ENCODE results near the gene UCK1.

UCK1 gene

GRCh38 chr9:131499254-131499767 lies 31.8 kb downstream of the UCK1 start:
- H3K36me3 ChIP-seq (ENCODE audit: control insufficient read depth, insufficient read depth, low read length): peaks cover 2% of the 10 kb centered on the region
- peaks cover 11% of the 10 kb centered on the region for H3K4me1 ChIP-seq (ENCODE audit: control insufficient read depth, insufficient read depth, low read length)
- no peak overlapping the region for H3K9ac ChIP-seq (ENCODE audit: low read length)
- peaks cover 11% of the 10 kb centered on the region for H3K27me3 ChIP-seq (ENCODE audit: control insufficient read depth, insufficient read depth, low read length)
- no peak overlapping the region for H3K4me3 ChIP-seq (ENCODE audit: low read length)
- H3K9me3 ChIP-seq (ENCODE audit: control insufficient read depth, low read length): no peaks in the 10 kb centered on the region

GRCh38 chr9:131496844-131497405 lies 34.1 kb downstream of the UCK1 start:
- no peak overlapping the region for H3K4me3 ChIP-seq (ENCODE audit: low read length)
- H3K27me3 ChIP-seq (ENCODE audit: control insufficient read depth, insufficient read depth, low read length): no peaks in the 10 kb centered on the region
- no peaks in the 10 kb centered on the region for H3K9me3 ChIP-seq (ENCODE audit: control insufficient read depth, low read length)
- H3K9ac ChIP-seq (ENCODE audit: low read length): no peak overlapping the region
- H3K36me3 ChIP-seq (ENCODE audit: control insufficient read depth, insufficient read depth, low read length): peaks cover 16% of the 10 kb centered on the region
- H3K4me1 ChIP-seq (ENCODE audit: control insufficient read depth, insufficient read depth, low read length): no peaks in the 10 kb centered on the region

- H3K27me3 ChIP-seq (ENCODE audit: control insufficient read depth, insufficient read depth, low read length): no peaks in the 10 kb centered on the region
- peaks cover 25% of the 10 kb centered on the region for H3K36me3 ChIP-seq (ENCODE audit: control insufficient read depth, insufficient read depth, low read length)
- no peak overlapping the region for H3K9ac ChIP-seq (ENCODE audit: low read length)
- H3K4me3 ChIP-seq (ENCODE audit: low read length): no peak overlapping the region
- no peaks in the 10 kb centered on the region for H3K4me1 ChIP-seq (ENCODE audit: control insufficient read depth, insufficient read depth, low read length)
- H3K9me3 ChIP-seq (ENCODE audit: control insufficient read depth, low read length): no peaks in the 10 kb centered on the region
Observed at GRCh38 chr9:131495785-131496184, 35.3 kb downstream of the UCK1 start.

- Histone ChIP-seq H3K9ac (ENCODE audit: low read length) (no peak overlapping the region), H3K27me3 (ENCODE audit: control insufficient read depth, insufficient read depth, low read length) (no peaks in the 10 kb centered on the region), H3K4me1 (ENCODE audit: control insufficient read depth, insufficient read depth, low read length) (no peaks in the 10 kb centered on the region), H3K4me3 (ENCODE audit: low read length) (no peak overlapping the region), H3K36me3 (ENCODE audit: control insufficient read depth, insufficient read depth, low read length) (peaks cover 38% of the 10 kb centered on the region), H3K9me3 (ENCODE audit: control insufficient read depth, low read length) (no peaks in the 10 kb centered on the region)
Observed at GRCh38 chr9:131494296-131494870, 36.7 kb downstream of the UCK1 start.

- peaks cover 53% of the 10 kb centered on the region for H3K36me3 ChIP-seq (ENCODE audit: control insufficient read depth, insufficient read depth, low read length)
Observed at GRCh38 chr9:131492070-131492469, 39.0 kb downstream of the UCK1 start.

GRCh38 chr9:131491001-131491710 lies 39.9 kb downstream of the UCK1 start:
- Histone ChIP-seq H3K27me3 (ENCODE audit: control insufficient read depth, insufficient read depth, low read length) (no peaks in the 10 kb centered on the region), H3K36me3 (ENCODE audit: control insufficient read depth, insufficient read depth, low read length) (peaks cover 53% of the 10 kb centered on the region), H3K4me3 (ENCODE audit: low read length) (no peak overlapping the region), H3K4me1 (ENCODE audit: control insufficient read depth, insufficient read depth, low read length) (no peaks in the 10 kb centered on the region), H3K9ac (ENCODE audit: low read length) (no peak overlapping the region), H3K9me3 (ENCODE audit: control insufficient read depth, low read length) (no peaks in the 10 kb centered on the region)

More at GRCh38 chr9:131492070-131492469, 39.0 kb downstream of the UCK1 start:
- no peaks in the 10 kb centered on the region for H3K4me1 ChIP-seq (ENCODE audit: control insufficient read depth, insufficient read depth, low read length)
- H3K27me3 ChIP-seq (ENCODE audit: control insufficient read depth, insufficient read depth, low read length): no peaks in the 10 kb centered on the region
- no peak overlapping the region for H3K9ac ChIP-seq (ENCODE audit: low read length)
- H3K4me3 ChIP-seq (ENCODE audit: low read length): no peak overlapping the region
- H3K9me3 ChIP-seq (ENCODE audit: control insufficient read depth, low read length): no peaks in the 10 kb centered on the region

GRCh38 chr9:131490514-131490913 lies 40.5 kb downstream of the UCK1 start:
- H3K4me1 ChIP-seq (ENCODE audit: control insufficient read depth, insufficient read depth, low read length): no peaks in the 10 kb centered on the region
- H3K36me3 ChIP-seq (ENCODE audit: control insufficient read depth, insufficient read depth, low read length): peaks cover 53% of the 10 kb centered on the region
- H3K9me3 ChIP-seq (ENCODE audit: control insufficient read depth, low read length): no peaks in the 10 kb centered on the region
- no peak overlapping the region for H3K4me3 ChIP-seq (ENCODE audit: low read length)
- no peak overlapping the region for H3K9ac ChIP-seq (ENCODE audit: low read length)
- H3K27me3 ChIP-seq (ENCODE audit: control insufficient read depth, insufficient read depth, low read length): no peaks in the 10 kb centered on the region

- Histone ChIP-seq H3K36me3 (ENCODE audit: control insufficient read depth, insufficient read depth, low read length) (peaks cover 53% of the 10 kb centered on the region), H3K4me1 (ENCODE audit: control insufficient read depth, insufficient read depth, low read length) (no peaks in the 10 kb centered on the region), H3K9me3 (ENCODE audit: control insufficient read depth, low read length) (no peaks in the 10 kb centered on the region), H3K4me3 (ENCODE audit: low read length) (no peak overlapping the region), H3K27me3 (ENCODE audit: control insufficient read depth, insufficient read depth, low read length) (no peaks in the 10 kb centered on the region), H3K9ac (ENCODE audit: low read length) (no peak overlapping the region)
Observed at GRCh38 chr9:131487621-131488031, 43.4 kb downstream of the UCK1 start.

GRCh38 chr9:131487001-131487400 lies 44.1 kb downstream of the UCK1 start:
- H3K36me3 ChIP-seq (ENCODE audit: control insufficient read depth, insufficient read depth, low read length): peaks cover 54% of the 10 kb centered on the region

GRCh38 chr9:131485728-131486422 lies 45.2 kb downstream of the UCK1 start:
- peaks cover 50% of the 10 kb centered on the region for H3K36me3 ChIP-seq (ENCODE audit: control insufficient read depth, insufficient read depth, low read length)
- H3K4me1 ChIP-seq (ENCODE audit: control insufficient read depth, insufficient read depth, low read length): no peaks in the 10 kb centered on the region
- no peak overlapping the region for H3K9ac ChIP-seq (ENCODE audit: low read length)
- H3K9me3 ChIP-seq (ENCODE audit: control insufficient read depth, low read length): no peaks in the 10 kb centered on the region
- H3K27me3 ChIP-seq (ENCODE audit: control insufficient read depth, insufficient read depth, low read length): no peaks in the 10 kb centered on the region
- H3K4me3 ChIP-seq (ENCODE audit: low read length): no peak overlapping the region

More at GRCh38 chr9:131487001-131487400, 44.1 kb downstream of the UCK1 start:
- Histone ChIP-seq H3K4me1 (ENCODE audit: control insufficient read depth, insufficient read depth, low read length) (no peaks in the 10 kb centered on the region), H3K27me3 (ENCODE audit: control insufficient read depth, insufficient read depth, low read length) (no peaks in the 10 kb centered on the region), H3K9ac (ENCODE audit: low read length) (no peak overlapping the region), H3K9me3 (ENCODE audit: control insufficient read depth, low read length) (no peaks in the 10 kb centered on the region), H3K4me3 (ENCODE audit: low read length) (no peak overlapping the region)

- no peaks in the 10 kb centered on the region for H3K4me1 ChIP-seq (ENCODE audit: control insufficient read depth, insufficient read depth, low read length)
- H3K36me3 ChIP-seq (ENCODE audit: control insufficient read depth, insufficient read depth, low read length): peaks cover 43% of the 10 kb centered on the region
- H3K9ac ChIP-seq (ENCODE audit: low read length): no peak overlapping the region
- H3K9me3 ChIP-seq (ENCODE audit: control insufficient read depth, low read length): no peaks in the 10 kb centered on the region
- H3K27me3 ChIP-seq (ENCODE audit: control insufficient read depth, insufficient read depth, low read length): no peaks in the 10 kb centered on the region
- H3K4me3 ChIP-seq (ENCODE audit: low read length): no peak overlapping the region
Observed at GRCh38 chr9:131485206-131485605, 45.9 kb downstream of the UCK1 start.
